K562 (cell line): ENCODE measurements around the gene DIP2B. TPM values are rescaled to one million over a fixed set of nuclear protein-coding genes. Genes with fewer than 3 reads are reported as not detected.

Experiments
- ATAC-seq: fragments of 200-7000 bp; cut with Tn5 transposase; 3 replicates; pipeline ENCODE4 v1.9.1; 2020; ENCODE audit warnings: moderate library complexity
- BruUV-seq: library from RNA; stranded (reverse); fragments of 400-500 nt; replicated peaks from 2 replicates; lab custom pipeline; 2021; lab: Mats Ljungman, UMichigan
- CTCF ChIA-PET: fragments of 300-600 bp; formaldehyde crosslinking; extraction: SDS; loops from one replicate; lab custom pipeline; 2021; ENCODE audit warnings: low intra/inter-chr PET ratio; lab: Yijun Ruan, JAX
- POLR2A ChIA-PET: fragments of 300-600, 350-650 bp; sonication (Branson Sonifier 250); formaldehyde crosslinking; extraction: SDS; loops from one replicate; lab custom pipeline; 2021; ENCODE audit warnings: antibody characterized with exemption, inconsistent platforms; lab: Yijun Ruan, JAX
- DNase-seq, 4 experiments: peaks; one replicate each; pipeline versions ENCODE4 v3.0.0 to v3.0.0-alpha.2; 2011 to 2018; ENCODE audit warnings: low spot score in 3 of 4, mixed read lengths in 3 of 4; ENCODE audit errors: extremely low read depth in 1 of 4
- FAIRE-seq: peaks from 2 replicates; lab custom pipeline; 2011; peaks lifted over from hg19 to GRCh38; lab: Jason Lieb, UNC
- H2AFZ ChIP-seq: 2 replicates; pipeline ENCODE4 v1.6.0; 2011; ENCODE audit warnings: low read depth, low read length, control low read depth, inconsistent platforms
- H3K27ac ChIP-seq: fragments of 200-600 bp; 3 replicates; pipeline ENCODE4 v1.8.0; 2011; ENCODE audit warnings: low read depth, mild to moderate bottlenecking, control low read depth, inconsistent platforms, low read length, moderate library complexity, mixed read lengths; ENCODE audit errors: extremely low read depth
- H3K27me3 ChIP-seq, 2 experiments: fragments of 300-600 bp in 1 of 2; 2 replicates in 1 of 2; 3 replicates in 1 of 2; pipeline versions ENCODE4 v1.6.0 to v1.8.0; 2011; ENCODE audit warnings: inconsistent platforms in 2 of 2, low read length in 2 of 2, mild to moderate bottlenecking in 1 of 2, mixed read lengths in 1 of 2, moderate library complexity in 1 of 2; ENCODE audit not compliant: control insufficient read depth in 2 of 2, insufficient read depth in 2 of 2
- H3K36me3 ChIP-seq: fragments of 300-600 bp; 3 replicates; pipeline ENCODE4 v1.8.0; 2011; ENCODE audit warnings: mild to moderate bottlenecking, low read length, inconsistent platforms; ENCODE audit not compliant: control insufficient read depth, insufficient read depth
- H3K4me1 ChIP-seq, 2 experiments: fragments of 200-600 bp in 1 of 2; replicated peaks in 1 of 2; 2 replicates in 1 of 2; 3 replicates in 1 of 2; pipeline versions ENCODE4 v1.5.1 to v1.8.0; 2011; ENCODE audit warnings: inconsistent platforms in 2 of 2, low read length in 2 of 2, mild to moderate bottlenecking in 1 of 2, mixed read lengths in 1 of 2, moderate library complexity in 1 of 2; ENCODE audit not compliant: control insufficient read depth in 2 of 2, insufficient read depth in 2 of 2
- H3K4me2 ChIP-seq: 2 replicates; pipeline ENCODE4 v1.6.1; 2011; ENCODE audit warnings: low read length, control low read depth, inconsistent platforms, mixed read lengths; ENCODE audit not compliant: insufficient read depth
- H3K4me3 ChIP-seq: fragments of 200-600 bp; sonication (generic), shearing (Covaris generic); 2 replicates; pipeline ENCODE4 v1.5.1; 2016; ENCODE audit warnings: control low read depth, inconsistent platforms
- H3K79me2 ChIP-seq: fragments of 200-600 bp; 3 replicates; pipeline ENCODE4 v1.8.0; 2011; ENCODE audit warnings: low read length, inconsistent platforms; ENCODE audit not compliant: control insufficient read depth, insufficient read depth
- H3K9ac ChIP-seq, 2 experiments: 2 replicates each; pipeline versions ENCODE4 v1.6.0 to v1.6.1; 2011; ENCODE audit warnings: low read depth in 2 of 2, low read length in 2 of 2, control low read depth in 1 of 2, inconsistent platforms in 1 of 2, mild to moderate bottlenecking in 1 of 2, mixed read lengths in 1 of 2; ENCODE audit not compliant: insufficient read depth in 1 of 2
- H3K9me1 ChIP-seq: one replicate; pipeline ENCODE4 v1.6.0; 2011; ENCODE audit warnings: inconsistent platforms, mild to moderate bottlenecking, low read length, moderate library complexity; ENCODE audit not compliant: control insufficient read depth, insufficient read depth
- H3K9me3 ChIP-seq: replicated peaks from 2 replicates; pipeline ENCODE4 v1.5.1; 2011; ENCODE audit warnings: low read depth, low read length, inconsistent platforms; ENCODE audit not compliant: control insufficient read depth, insufficient read depth
- H4K20me1 ChIP-seq: replicated peaks from 2 replicates; pipeline ENCODE4 v1.6.1; 2011; ENCODE audit warnings: low read length, inconsistent platforms, mixed read lengths; ENCODE audit not compliant: control insufficient read depth, insufficient read depth
- E2F4 ChIP-seq: sonication (generic); formaldehyde crosslinking; IDR thresholded peaks from 2 replicates; pipeline ENCODE4 v1.8.0; 2022; ENCODE audit warnings: mild to moderate bottlenecking, low read depth, missing genetic modification reagents
- ETS2 ChIP-seq: IDR thresholded peaks from 2 replicates; pipeline ENCODE4 v1.6.1; 2016; ENCODE audit warnings: borderline replicate concordance, missing genetic modification characterization, mild to moderate bottlenecking, moderate library complexity, missing compliant biosample characterization; ENCODE audit not compliant: poor library complexity, severe bottlenecking
- FOXK1 ChIP-seq: sonication (generic); formaldehyde crosslinking; IDR thresholded peaks from 2 replicates; pipeline ENCODE4 v1.8.0; 2022; ENCODE audit warnings: missing genetic modification reagents, mild to moderate bottlenecking, borderline replicate concordance
- GABPB2 ChIP-seq: fragments of 250-450 bp; sonication (Bioruptor Pico); conservative IDR thresholded peaks from 2 replicates; pipeline ENCODE4 v1.5.1; 2021; ENCODE audit warnings: mild to moderate bottlenecking
- KAT7 ChIP-seq: sonication (generic); formaldehyde crosslinking; IDR thresholded peaks from 2 replicates; pipeline ENCODE4 v1.8.0; 2022; ENCODE audit warnings: missing genetic modification reagents, mild to moderate bottlenecking, borderline replicate concordance
- MEIS2 ChIP-seq: fragments of 450-650 bp; IDR thresholded peaks from 2 replicates; pipeline ENCODE4 v1.6.1; 2014; ENCODE audit warnings: mild to moderate bottlenecking; ENCODE audit not compliant: partially characterized antibody
- NFRKB ChIP-seq: fragments of 450-650 bp; IDR thresholded peaks from 2 replicates; pipeline ENCODE4 v1.6.1; 2016; ENCODE audit warnings: low read depth
- NR1H2 ChIP-seq: sonication (generic); formaldehyde crosslinking; IDR thresholded peaks from 2 replicates; pipeline ENCODE4 v1.4.0; 2020; ENCODE audit warnings: mild to moderate bottlenecking, missing genetic modification reagents
- RAD51 ChIP-seq: fragments of 450-650 bp; IDR thresholded peaks from 2 replicates; pipeline ENCODE4 v1.7.1; 2016; ENCODE audit warnings: low read depth, mild to moderate bottlenecking, borderline replicate concordance
- SAFB ChIP-seq: fragments of 200-400 bp; formaldehyde crosslinking; IDR thresholded peaks from 2 replicates; pipeline ENCODE4 v1.6.1; 2017; ENCODE audit warnings: low read depth, low read length, borderline replicate concordance
- SLC30A9 ChIP-seq: fragments of 250-450 bp; sonication (Bioruptor Pico); IDR thresholded peaks from 2 replicates; pipeline ENCODE4 v1.8.0; 2022; ENCODE audit warnings: mild to moderate bottlenecking, moderate library complexity
- TFAM ChIP-seq: fragments of 250-450 bp; sonication (Bioruptor Pico); conservative IDR thresholded peaks from 2 replicates; pipeline ENCODE4 v1.5.0; 2021; ENCODE audit warnings: mild to moderate bottlenecking, moderate library complexity
- ZBTB43 ChIP-seq: sonication (generic); formaldehyde crosslinking; IDR thresholded peaks from 2 replicates; pipeline ENCODE4 v1.8.0; 2023; ENCODE audit warnings: mild to moderate bottlenecking, missing genetic modification reagents
- ZNF766 ChIP-seq: fragments of 200-800 bp; sonication (Bioruptor generic); conservative IDR thresholded peaks from 2 replicates; pipeline ENCODE4 v1.6.1; 2016; ENCODE audit warnings: missing genetic modification characterization, missing compliant biosample characterization
- ZNF780A ChIP-seq: fragments of 250-450 bp; sonication (Bioruptor Pico); IDR thresholded peaks from 2 replicates; pipeline ENCODE4 v1.5.0; 2021; ENCODE audit warnings: mild to moderate bottlenecking
- WGBS: fragments of 100-300 bp; shearing (Covaris generic); methylation state at CpG from one replicate; pipeline ENCODE4 v1.1.6; 2016; ENCODE audit warnings: low coverage, mixed read lengths; ENCODE audit not compliant: insufficient coverage; ENCODE audit errors: missing lambda C conversion rate; 5-methylcytosine and 5-hydroxymethylcytosine counted together
- in situ Hi-C: fragments of 300-500 bp; cut with MboI; formaldehyde crosslinking; loops from 4 replicates; pipeline ENCODE4 v1.15.0; 2018; ENCODE audit warnings: inconsistent platforms, mixed read lengths
- intact Hi-C: fragments of 100-400 bp; cut with micrococcal nuclease; formaldehyde crosslinking; loops from 2 replicates; pipeline ENCODE4 v1.14.2; 2022
- polyA plus RNA-seq, 8 experiments: library from polyadenylated mRNA; depleted of rRNA in 4 of 8; stranded (reverse) in 5 of 8; unstranded in 3 of 8; fragments of >200 nt; fragmentation: Nextera tagmentation in 2 of 8; fragmentation: Illumina TruSeq in 1 of 8; extraction: Ambion mirVana in 2 of 8; extraction: Trizol in 1 of 8; gene quantifications; 2 replicates each; pipeline versions ENCODE4 v1.2.1 to v1.2.3, GENCODE V29; 2011 to 2014; ENCODE audit warnings: inconsistent platforms in 1 of 8, missing spikeins in 1 of 8
- total RNA-seq, 7 experiments: library from RNA; depleted of rRNA in 6 of 7; stranded (reverse); fragments of >200 nt in 6 of 7; fragmentation: Illumina TruSeq in 2 of 7; extraction: Trizol in 2 of 7; gene quantifications; 2 replicates each; pipeline versions ENCODE4 v1.2.1 to v1.2.3, GENCODE V29; 2011 to 2021; ENCODE audit warnings: low replicate concordance in 1 of 7
- TF ChIP-seq, protein P1 (sequence below): fragments of 450-650 bp; formaldehyde crosslinking; IDR thresholded peaks from 2 replicates; pipeline ENCODE4 v1.4.0; 2020; ENCODE audit warnings: mild to moderate bottlenecking, mixed read lengths
- TF ChIP-seq, protein P2 (sequence below): fragments of 250-450 bp; sonication (Bioruptor Pico); IDR thresholded peaks from 2 replicates; pipeline ENCODE4 v1.5.0; 2021
- TF ChIP-seq, protein P3 (sequence below): sonication (generic); formaldehyde crosslinking; IDR thresholded peaks from 2 replicates; pipeline ENCODE4 v1.8.0; 2022; ENCODE audit warnings: missing genetic modification reagents, mild to moderate bottlenecking, borderline replicate concordance

Gene DIP2B
- total and polyA plus RNA-seq, 9 of the 15 experiments (the other 6 are each of a cell fraction or from before 2014, with no cell fraction given), result 4.6 to 26.1 (median 18.8) TPM

GRCh38 chr12:50508414-50508813 is 3.6 kb downstream of the DIP2B start:
- in situ Hi-C loops, result loop anchor here (5.0 to 10.0 kb wide), 2 partner anchors 129 to 236 kb away; no protein-coding TSS in a partner anchor
- H4K20me1 ChIP-seq, result peaks cover 9% of the 10 kb centered on the region
- ChIA-PET CTCF (no interaction called here), POLR2A (interaction anchor here (0.6 to 2.0 kb wide), 15 partner anchors 10 to 257 kb away, joined by 3 to 6 read pairs (median 3); no protein-coding TSS in a partner anchor)
- H3K27me3 ChIP-seq, result no peaks in the 10 kb centered on the region
- no peak overlapping the region for H2AFZ ChIP-seq
- no peak overlapping the region for H3K27ac ChIP-seq
- no peaks in the 10 kb centered on the region for H3K9me1 ChIP-seq
- no TSS peak for BruUV-seq
- WGBS, result 57% methylated on average over 6 of the region's 6 CpGs
- H3K36me3 ChIP-seq, result 0 out of 3 replicates have a peak, but pooled peaks cover 2% of the 10 kb centered on the region
- no peak overlapping the region for H3K9ac ChIP-seq
- H3K4me1 ChIP-seq, result peaks cover 22 to 23% of the 10 kb centered on the region in 2 experiments
- no peak overlapping the region for H3K4me3 ChIP-seq
- FAIRE-seq (no peak), DNase-seq (no peak), ATAC-seq (no peak)
- intact Hi-C loops, result loop anchor here (5.0 kb wide), 1 partner anchor 89 kb away; no protein-coding TSS in a partner anchor
- no peak overlapping the region for H3K4me2 ChIP-seq
- no peaks in the 10 kb centered on the region for H3K9me3 ChIP-seq
- peaks cover 74% of the 10 kb centered on the region for H3K79me2 ChIP-seq
- TF ChIP-seq ETS2 (tag) (no peak), ZBTB43 (CRISPR knock-in tag) (no peak), SLC30A9 (CRISPR knock-in tag) (no peak), GABPB2 (no peak), E2F4 (no peak), NR1H2 (CRISPR knock-in tag) (no peak), ZNF766 (CRISPR knock-in tag) (no peak), KAT7 (CRISPR knock-in tag) (no peak), TFAM (CRISPR knock-in tag) (no peak), ZNF780A (CRISPR knock-in tag) (no peak), NFRKB (no peak), RAD51 (0 out of 2 replicates have a peak, but pooled peaks have one; percentile 21), SAFB (no peak), MEIS2 (peak; percentile 4), FOXK1 (CRISPR knock-in tag) (no peak)
- TF ChIP-seq, protein P1, sequence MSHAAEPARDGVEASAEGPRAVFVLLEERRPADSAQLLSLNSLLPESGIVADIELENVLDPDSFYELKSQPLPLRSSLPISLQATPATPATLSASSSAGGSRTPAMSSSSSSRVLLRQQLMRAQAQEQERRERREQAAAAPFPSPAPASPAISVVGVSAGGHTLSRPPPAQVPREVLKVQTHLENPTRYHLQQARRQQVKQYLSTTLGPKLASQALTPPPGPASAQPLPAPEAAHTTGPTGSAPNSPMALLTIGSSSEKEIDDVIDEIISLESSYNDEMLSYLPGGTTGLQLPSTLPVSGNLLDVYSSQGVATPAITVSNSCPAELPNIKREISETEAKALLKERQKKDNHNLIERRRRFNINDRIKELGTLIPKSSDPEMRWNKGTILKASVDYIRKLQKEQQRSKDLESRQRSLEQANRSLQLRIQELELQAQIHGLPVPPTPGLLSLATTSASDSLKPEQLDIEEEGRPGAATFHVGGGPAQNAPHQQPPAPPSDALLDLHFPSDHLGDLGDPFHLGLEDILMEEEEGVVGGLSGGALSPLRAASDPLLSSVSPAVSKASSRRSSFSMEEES (CRISPR knock-in tag), result peak; percentile 26
- TF ChIP-seq, protein P2, sequence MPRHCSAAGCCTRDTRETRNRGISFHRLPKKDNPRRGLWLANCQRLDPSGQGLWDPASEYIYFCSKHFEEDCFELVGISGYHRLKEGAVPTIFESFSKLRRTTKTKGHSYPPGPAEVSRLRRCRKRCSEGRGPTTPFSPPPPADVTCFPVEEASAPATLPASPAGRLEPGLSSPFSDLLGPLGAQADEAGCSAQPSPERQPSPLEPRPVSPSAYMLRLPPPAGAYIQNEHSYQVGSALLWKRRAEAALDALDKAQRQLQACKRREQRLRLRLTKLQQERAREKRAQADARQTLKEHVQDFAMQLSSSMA (CRISPR knock-in tag), result no peak
- TF ChIP-seq, protein P3, sequence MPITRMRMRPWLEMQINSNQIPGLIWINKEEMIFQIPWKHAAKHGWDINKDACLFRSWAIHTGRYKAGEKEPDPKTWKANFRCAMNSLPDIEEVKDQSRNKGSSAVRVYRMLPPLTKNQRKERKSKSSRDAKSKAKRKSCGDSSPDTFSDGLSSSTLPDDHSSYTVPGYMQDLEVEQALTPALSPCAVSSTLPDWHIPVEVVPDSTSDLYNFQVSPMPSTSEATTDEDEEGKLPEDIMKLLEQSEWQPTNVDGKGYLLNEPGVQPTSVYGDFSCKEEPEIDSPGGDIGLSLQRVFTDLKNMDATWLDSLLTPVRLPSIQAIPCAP (CRISPR knock-in tag), result no peak
